A549 (cell line): Measurements from ENCODE around the gene TMCC3. TPM values are rescaled to one million over a fixed set of nuclear protein-coding genes. Genes with fewer than 3 reads are reported as not detected.

ENCODE experiments used
- ATAC-seq, 2 experiments: fragments of 200-7000 bp in 1 of 2; fragments of >200 bp in 1 of 2; cut with Nextera tagmentation in 1 of 2; cut with Tn5 transposase in 1 of 2; 3 replicates each; pipeline versions ENCODE4 v1.8.0 to v1.9.1; 2018 to 2020; ENCODE audit warnings: mild to moderate bottlenecking in 1 of 2, moderate library complexity in 1 of 2
- CTCF ChIA-PET: fragments of 300-600 bp; sonication (Branson Sonifier 250); formaldehyde crosslinking; extraction: SDS; loops from one replicate; lab custom pipeline; 2021; ENCODE audit warnings: antibody characterized with exemption, inconsistent platforms; lab: Yijun Ruan, JAX
- POLR2A ChIA-PET: fragments of 350-600 bp; formaldehyde crosslinking; extraction: SDS; loops from one replicate; lab custom pipeline; 2021; ENCODE audit warnings: antibody characterized with exemption, inconsistent platforms; lab: Yijun Ruan, JAX
- DNase-seq, 2 experiments: peaks; one replicate each; pipeline versions ENCODE4 v3.0.0 to v3.0.0-alpha.2; 2011 to 2016; ENCODE audit warnings: low read depth in 1 of 2, low spot score in 1 of 2
- FAIRE-seq: peaks from 2 replicates; lab custom pipeline; 2011; peaks lifted over from hg19 to GRCh38; lab: Jason Lieb, UNC
- H3K27ac ChIP-seq, 2 experiments: fragments of >200 bp; sonication (Bioruptor Twin); formaldehyde crosslinking; 3 replicates each; pipeline ENCODE4 v1.5.1; 2016 to 2017
- H3K4me1 ChIP-seq: fragments of >200 bp; sonication (Bioruptor Twin); formaldehyde crosslinking; 3 replicates; pipeline ENCODE4 v1.6.1; 2016
- H3K4me2 ChIP-seq: fragments of >200 bp; sonication (Bioruptor Twin); formaldehyde crosslinking; 3 replicates; pipeline ENCODE4 v1.6.1; 2016
- H3K4me3 ChIP-seq: fragments of >200 bp; sonication (Bioruptor Twin); formaldehyde crosslinking; 3 replicates; pipeline ENCODE4 v1.5.1; 2016
- H3K9me3 ChIP-seq: fragments of >200 bp; sonication (Bioruptor Twin); formaldehyde crosslinking; 3 replicates; pipeline ENCODE4 v1.6.1; 2016
- CBX8 ChIP-seq: fragments of 200-600 bp; sonication (generic); IDR thresholded peaks from 2 replicates; pipeline ENCODE4 v1.6.1; 2016
- E2F6 ChIP-seq: IDR thresholded peaks from 2 replicates; pipeline ENCODE4 v1.6.1; 2012; ENCODE audit warnings: low read depth, borderline replicate concordance
- ELK1 ChIP-seq: fragments of 150-350 bp; IDR thresholded peaks from 2 replicates; pipeline ENCODE4 v1.6.1; 2014; ENCODE audit warnings: low read depth, mild to moderate bottlenecking, low read length
- ESRRA ChIP-seq: fragments of 150-350 bp; IDR thresholded peaks from 2 replicates; pipeline ENCODE4 v1.6.1; 2014; ENCODE audit warnings: mild to moderate bottlenecking, low read length, borderline replicate concordance
- FOSL2 ChIP-seq, 2 experiments: fragments of 450-650 bp in 1 of 2; fragments of >200 bp in 1 of 2; sonication (Bioruptor Twin) in 1 of 2; formaldehyde crosslinking; IDR thresholded peaks; 2 replicates each; pipeline versions ENCODE4 v1.5.0 to v1.6.1; 2016 to 2020; ENCODE audit warnings: mild to moderate bottlenecking in 1 of 2, moderate library complexity in 1 of 2
- GATA3 ChIP-seq: IDR thresholded peaks from 2 replicates; pipeline ENCODE4 v1.6.1; 2012; ENCODE audit warnings: borderline replicate concordance
- HDAC2 ChIP-seq: fragments of 200-600 bp; sonication (generic); IDR thresholded peaks from 2 replicates; pipeline ENCODE4 v1.6.1; 2016
- HMGXB4 ChIP-seq: fragments of 250-450 bp; sonication (Bioruptor Pico); IDR thresholded peaks from 2 replicates; pipeline ENCODE4 v1.5.0; 2021; ENCODE audit warnings: mild to moderate bottlenecking, moderate library complexity, borderline replicate concordance
- HOXB13 ChIP-seq: fragments of 250-450 bp; sonication (Bioruptor Pico); IDR thresholded peaks from 2 replicates; pipeline ENCODE4 v1.5.0; 2020; ENCODE audit warnings: low read depth, mild to moderate bottlenecking, moderate library complexity
- JUN ChIP-seq, 2 experiments: fragments of >200 bp; sonication (Bioruptor Twin); formaldehyde crosslinking; IDR thresholded peaks; 2 replicates in 1 of 2; 3 replicates in 1 of 2; pipeline ENCODE4 v1.6.1; 2016 to 2017
- KDM1A ChIP-seq: fragments of 200-600 bp; sonication (generic); IDR thresholded peaks from 2 replicates; pipeline ENCODE4 v1.6.1; 2016; ENCODE audit warnings: low read depth, mild to moderate bottlenecking
- MYC ChIP-seq: IDR thresholded peaks from 2 replicates; pipeline ENCODE4 v1.6.1; 2012; ENCODE audit warnings: mild to moderate bottlenecking, inconsistent platforms, low read length, improper control_type of control experiment, borderline replicate concordance
- PBX3 ChIP-seq: IDR thresholded peaks from 2 replicates; pipeline ENCODE4 v1.6.1; 2012
- PHF8 ChIP-seq: fragments of 200-600 bp; sonication (generic); IDR thresholded peaks from 2 replicates; pipeline ENCODE4 v1.6.1; 2016; ENCODE audit warnings: low read depth, mild to moderate bottlenecking, antibody characterized with exemption, moderate library complexity, borderline replicate concordance
- RAD21 ChIP-seq, 2 experiments: fragments of >200 bp in 1 of 2; sonication (Bioruptor Twin) in 1 of 2; formaldehyde crosslinking in 1 of 2; IDR thresholded peaks in 1 of 2; conservative IDR thresholded peaks in 1 of 2; 2 replicates in 1 of 2; 3 replicates in 1 of 2; pipeline ENCODE4 v1.6.1; 2012 to 2018; ENCODE audit warnings: inconsistent platforms in 1 of 2
- RARB ChIP-seq: fragments of 250-450 bp; sonication (Bioruptor Pico); IDR thresholded peaks from 2 replicates; pipeline ENCODE4 v1.8.0; 2021; ENCODE audit warnings: mild to moderate bottlenecking, moderate library complexity
- RCOR1 ChIP-seq: fragments of 150-350 bp; IDR thresholded peaks from 2 replicates; pipeline ENCODE4 v1.6.1; 2014; ENCODE audit warnings: antibody characterized with exemption, low read length, low read depth
- REST ChIP-seq: fragments of 200-600 bp; sonication (generic); IDR thresholded peaks from 2 replicates; pipeline ENCODE4 v1.6.1; 2016; ENCODE audit warnings: antibody characterized with exemption, mild to moderate bottlenecking, moderate library complexity
- RFX5 ChIP-seq: fragments of 450-650 bp; IDR thresholded peaks from 2 replicates; pipeline ENCODE4 v1.7.1; 2014; ENCODE audit warnings: antibody characterized with exemption, mild to moderate bottlenecking, moderate library complexity
- RNF2 ChIP-seq: fragments of 200-600 bp; sonication (generic); IDR thresholded peaks from 2 replicates; pipeline ENCODE4 v1.6.1; 2016; ENCODE audit warnings: low read depth, mild to moderate bottlenecking, antibody characterized with exemption, moderate library complexity, borderline replicate concordance
- SMC3 ChIP-seq: fragments of >200 bp; sonication (Bioruptor Twin); formaldehyde crosslinking; IDR thresholded peaks from 3 replicates; pipeline ENCODE4 v1.6.1; 2018; ENCODE audit warnings: inconsistent platforms
- TP53 ChIP-seq: fragments of 250-450 bp; sonication (Bioruptor Pico); IDR thresholded peaks from 2 replicates; pipeline ENCODE4 v1.5.0; 2021; ENCODE audit warnings: mild to moderate bottlenecking, moderate library complexity
- USF2 ChIP-seq: fragments of 450-650 bp; IDR thresholded peaks from 2 replicates; pipeline ENCODE4 v1.6.1; 2014; ENCODE audit warnings: antibody characterized with exemption
- ZC3H11A ChIP-seq: fragments of 450-650 bp; IDR thresholded peaks from 2 replicates; pipeline ENCODE4 v1.6.1; 2014; ENCODE audit warnings: antibody characterized with exemption, mild to moderate bottlenecking
- ZNF302 ChIP-seq: fragments of 250-450 bp; sonication (Bioruptor Pico); IDR thresholded peaks from 2 replicates; pipeline ENCODE4 v1.9.0; 2021; ENCODE audit warnings: inconsistent platforms, mild to moderate bottlenecking, moderate library complexity
- ZSCAN20 ChIP-seq: fragments of 250-450 bp; sonication (Bioruptor Pico); IDR thresholded peaks from 2 replicates; pipeline ENCODE4 v1.8.0; 2022; ENCODE audit warnings: mild to moderate bottlenecking, moderate library complexity
- WGBS: methylation state at CpG from one replicate; pipeline ENCODE4 v1.1.6; 2017; ENCODE audit errors: missing lambda C conversion rate; 5-methylcytosine and 5-hydroxymethylcytosine counted together
- polyA plus RNA-seq, 4 experiments: library from polyadenylated mRNA; depleted of rRNA in 3 of 4; stranded (reverse); fragments of >200 nt; fragmentation: RNase III in 1 of 4; extraction: RNeasy Plus Mini Kit Qiagen cat#74134 plus additional on column Dnase treatment in 1 of 4; gene quantifications; 2 replicates in 3 of 4; 3 replicates in 1 of 4; pipeline ENCODE4 v1.2.3, GENCODE V29; 2011 to 2017

TMCC3 gene
- polyA plus RNA-seq, 2 of the 4 experiments (the other 2 are of a cell fraction): 0.50 to 0.62 TPM

- WGBS: 27% methylated on average over 1 of the region's 1 CpG
- no peak overlapping the region for H3K27ac ChIP-seq
- FAIRE-seq: no peak
- POLR2A ChIA-PET: no interaction called here
- H3K4me2 ChIP-seq: no peak overlapping the region
- TF ChIP-seq GATA3 (no peak), E2F6 (no peak), RAD21 (conservative IDR thresholded peaks at IDR 0.05 in 1 of 2, IDR thresholded peaks at IDR 0.05 in 1 of 2) (no peak), ESRRA (no peak), RNF2 (no peak), HDAC2 (no peak), JUN (IDR thresholded peaks at IDR 0.05) (no peak), REST (no peak), ZNF302 (CRISPR knock-in tag) (no peak), FOSL2 (IDR thresholded peaks at IDR 0.05) (no peak), FOSL2 (CRISPR knock-in tag; IDR thresholded peaks at IDR 0.05) (no peak), TP53 (CRISPR knock-in tag) (no peak), CBX8 (no peak), KDM1A (no peak), HMGXB4 (no peak), ZC3H11A (no peak)
- H3K4me3 ChIP-seq: no peak overlapping the region
- no peak for DNase-seq
- no peaks in the 10 kb centered on the region for H3K4me1 ChIP-seq
- no peak for ATAC-seq
- no peaks in the 10 kb centered on the region for H3K9me3 ChIP-seq
- CTCF ChIA-PET: no interaction called here
Measured at GRCh38 chr12:94671917-94672316, 21.6 kb upstream of the TMCC3 start.

- H3K9me3 ChIP-seq: no peaks in the 10 kb centered on the region
- no peak for TF ChIP-seq CBX8
- POLR2A ChIA-PET: no interaction called here
- FAIRE-seq: no peak
- no peak overlapping the region for H3K4me3 ChIP-seq
- H3K4me2 ChIP-seq: no peak overlapping the region
- 33% methylated on average over 2 of the region's 2 CpGs for WGBS
- no peaks in the 10 kb centered on the region for H3K4me1 ChIP-seq
- no peak for ATAC-seq
- CTCF ChIA-PET: no interaction called here
- H3K27ac ChIP-seq: no peak overlapping the region
- DNase-seq: no peak
Measured at GRCh38 chr12:94670898-94671297, 20.5 kb upstream of the TMCC3 start.

GRCh38 chr12:94670075-94670474, 19.7 kb upstream of the TMCC3 start:
- ATAC-seq: no peak
- CTCF ChIA-PET: no interaction called here
- WGBS: 54% methylated on average over 6 of the region's 6 CpGs
- Histone ChIP-seq H3K9me3 (no peaks in the 10 kb centered on the region), H3K4me2 (no peak overlapping the region), H3K4me3 (no peak overlapping the region)
- FAIRE-seq: no peak
- TF ChIP-seq MYC (no peak), RCOR1 (no peak), USF2 (no peak), RARB (CRISPR knock-in tag) (no peak), TP53 (CRISPR knock-in tag) (no peak), RFX5 (no peak), PHF8 (no peak), HOXB13 (CRISPR knock-in tag) (no peak), ZSCAN20 (no peak), ELK1 (no peak), SMC3 (no peak), RAD21 (conservative IDR thresholded peaks at IDR 0.05 in 1 of 2, IDR thresholded peaks at IDR 0.05 in 1 of 2) (no peak), PBX3 (no peak)
- TF ChIP-seq, all 56 proteins: peak for 0
- POLR2A ChIA-PET: no interaction called here
- no peak for DNase-seq
- no peak overlapping the region for H3K27ac ChIP-seq
- H3K4me1 ChIP-seq: no peaks in the 10 kb centered on the region
